Measurements from ENCODE around the gene SLC10A7. TPM values are rescaled to one million over a fixed set of nuclear protein-coding genes. Genes with fewer than 3 reads are reported as not detected.

The SLC10A7 gene
- total and polyA plus RNA-seq, 12 donors = 1.7 to 27.5 (median 13.0) TPM

DNA sequence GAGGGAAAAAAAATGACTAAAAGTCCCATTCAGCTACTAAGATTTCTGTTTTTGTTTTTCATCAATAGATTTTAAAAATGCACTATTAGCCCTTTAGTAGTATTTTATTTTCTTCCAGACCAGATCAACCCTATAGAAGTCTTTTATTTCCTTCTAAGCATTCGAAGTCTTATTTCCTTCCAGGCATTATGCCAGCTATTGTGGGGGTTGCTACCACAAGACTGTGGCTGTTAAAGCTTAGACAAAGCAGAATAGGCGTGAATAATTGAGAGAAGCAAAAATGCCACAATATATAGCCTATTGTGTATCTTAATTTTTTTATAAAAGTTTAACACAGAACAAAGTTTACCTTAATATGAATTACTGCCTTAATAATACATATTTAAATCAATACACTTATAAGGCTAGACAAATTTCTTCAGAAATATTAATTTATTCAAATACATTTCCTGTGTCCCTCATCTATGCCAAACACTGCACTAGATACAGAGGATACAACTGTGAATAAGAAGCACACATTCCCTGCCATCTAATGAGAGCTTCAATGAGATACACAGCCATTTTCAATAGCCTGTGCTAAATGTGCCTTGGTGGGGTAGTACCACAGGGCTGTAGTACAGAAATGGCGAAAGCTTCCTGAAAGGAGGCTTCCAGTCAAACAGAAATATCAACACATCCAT lies 33.1 kb downstream of the SLC10A7 start:
- no peak overlapping the region for H3K4me3 ChIP-seq

DNA sequence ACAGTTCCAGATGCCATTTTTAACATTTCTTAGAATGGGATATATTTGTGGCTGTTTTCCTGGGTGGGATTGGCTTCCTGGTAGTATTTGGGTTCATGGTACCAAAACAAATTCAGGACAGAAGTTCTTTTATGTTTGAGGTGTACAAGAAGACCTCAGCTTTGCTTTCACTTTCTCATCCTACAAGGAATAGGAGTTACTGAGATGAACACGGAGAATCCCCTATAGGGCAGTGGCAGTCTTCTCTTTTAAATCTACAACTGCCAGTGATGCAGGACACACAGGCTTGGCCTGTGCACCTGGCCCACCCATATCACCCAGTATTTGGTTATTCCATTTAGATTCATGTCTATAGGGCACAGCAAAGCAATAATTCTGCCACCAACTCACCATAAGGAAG lies 35.2 kb downstream of the SLC10A7 start:
- TF ChIP-seq, protein P1, sequence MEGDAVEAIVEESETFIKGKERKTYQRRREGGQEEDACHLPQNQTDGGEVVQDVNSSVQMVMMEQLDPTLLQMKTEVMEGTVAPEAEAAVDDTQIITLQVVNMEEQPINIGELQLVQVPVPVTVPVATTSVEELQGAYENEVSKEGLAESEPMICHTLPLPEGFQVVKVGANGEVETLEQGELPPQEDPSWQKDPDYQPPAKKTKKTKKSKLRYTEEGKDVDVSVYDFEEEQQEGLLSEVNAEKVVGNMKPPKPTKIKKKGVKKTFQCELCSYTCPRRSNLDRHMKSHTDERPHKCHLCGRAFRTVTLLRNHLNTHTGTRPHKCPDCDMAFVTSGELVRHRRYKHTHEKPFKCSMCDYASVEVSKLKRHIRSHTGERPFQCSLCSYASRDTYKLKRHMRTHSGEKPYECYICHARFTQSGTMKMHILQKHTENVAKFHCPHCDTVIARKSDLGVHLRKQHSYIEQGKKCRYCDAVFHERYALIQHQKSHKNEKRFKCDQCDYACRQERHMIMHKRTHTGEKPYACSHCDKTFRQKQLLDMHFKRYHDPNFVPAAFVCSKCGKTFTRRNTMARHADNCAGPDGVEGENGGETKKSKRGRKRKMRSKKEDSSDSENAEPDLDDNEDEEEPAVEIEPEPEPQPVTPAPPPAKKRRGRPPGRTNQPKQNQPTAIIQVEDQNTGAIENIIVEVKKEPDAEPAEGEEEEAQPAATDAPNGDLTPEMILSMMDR (IDR thresholded peaks at IDR 0.05) = no peak
- TF ChIP-seq POLR2A (IDR thresholded peaks at IDR 0.05) = no peak
- intact Hi-C loops (cut with DNase I) = no loop called here
- H3K27ac ChIP-seq = no peak overlapping the region
- no peaks in the 10 kb centered on the region for H3K36me3 ChIP-seq (replicated peaks in 1 of 2)
- H3K27me3 ChIP-seq = no peaks in the 10 kb centered on the region
- H3K9me3 ChIP-seq (replicated peaks in 1 of 3) = peaks cover 0 to 17% (median 14%) of the 10 kb centered on the region in 3 donors
- no peaks in the 10 kb centered on the region for H3K4me1 ChIP-seq (replicated peaks in 1 of 2)
- no peak for DNase-seq
- 92 to 100% (median 99%) methylated on average over 1 of the region's 1 CpG for WGBS, 4 donors
- no peak overlapping the region for H3K4me3 ChIP-seq

More for the DNA sequence above, 33.1 kb downstream of the SLC10A7 start:
- Histone ChIP-seq H3K36me3 (replicated peaks in 1 of 2) (no peaks in the 10 kb centered on the region), H3K27ac (no peak overlapping the region), H3K9me3 (replicated peaks in 1 of 3) (peaks cover 0 to 2% (median under 1%) of the 10 kb centered on the region in 3 donors), H3K4me1 (replicated peaks in 1 of 2) (no peaks in the 10 kb centered on the region), H3K27me3 (no peaks in the 10 kb centered on the region)
- intact Hi-C loops (cut with DNase I) = no loop called here
- TF ChIP-seq, protein P1 (IDR thresholded peaks at IDR 0.05) = no peak
- no peak for TF ChIP-seq POLR2A (IDR thresholded peaks at IDR 0.05)
- 74 to 80% (median 75%) methylated on average over 3 of the region's 3 CpGs for WGBS, 4 donors
- DNase-seq = no peak

DNA sequence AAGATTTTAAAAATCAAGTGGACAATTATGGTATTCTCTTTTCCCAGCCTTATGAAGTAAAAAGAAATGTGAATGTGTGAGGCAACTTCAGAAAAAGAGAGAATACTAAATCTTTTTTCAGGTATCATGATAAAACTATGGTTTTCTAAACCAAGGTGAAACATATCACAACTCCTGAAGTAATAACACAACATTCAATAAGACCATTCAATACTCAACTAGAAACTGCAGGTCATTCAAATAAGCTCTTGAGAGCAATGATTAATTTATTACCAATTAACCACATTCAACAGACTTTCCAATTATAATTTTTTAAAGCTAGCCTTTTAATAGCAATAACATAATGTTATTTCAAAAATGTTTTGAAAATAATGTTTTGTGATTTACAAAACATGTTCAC lies 35.8 kb downstream of the SLC10A7 start:
- Histone ChIP-seq H3K27ac (no peak overlapping the region), H3K27me3 (no peaks in the 10 kb centered on the region), H3K4me1 (replicated peaks in 1 of 2) (no peaks in the 10 kb centered on the region), H3K36me3 (replicated peaks in 1 of 2) (no peaks in the 10 kb centered on the region), H3K4me3 (no peak overlapping the region), H3K9me3 (replicated peaks in 1 of 3) (peaks cover 0 to 17% (median 14%) of the 10 kb centered on the region in 3 donors)
- DNase-seq = no peak
- intact Hi-C loops (cut with DNase I) = no loop called here
- TF ChIP-seq, protein P1 (IDR thresholded peaks at IDR 0.05) = no peak
- TF ChIP-seq POLR2A (IDR thresholded peaks at IDR 0.05) = no peak

DNA sequence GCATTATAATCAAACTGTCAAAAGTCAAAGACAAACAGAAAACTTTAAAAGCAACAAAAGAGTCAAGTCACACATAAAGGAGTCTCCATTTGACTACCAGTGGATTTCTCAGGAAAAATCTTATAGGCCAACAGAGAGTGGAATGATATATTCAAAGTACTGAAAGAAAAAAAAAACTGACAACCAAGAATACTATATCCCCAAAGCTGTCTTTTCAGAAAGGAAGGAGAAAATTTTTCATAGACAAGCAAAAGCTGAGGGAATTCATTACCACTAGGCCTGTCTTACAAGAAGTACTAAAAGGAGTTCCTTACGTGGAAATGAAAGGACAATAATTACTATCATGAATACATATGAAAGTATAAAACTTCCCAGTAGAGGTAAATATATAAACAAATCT lies 39.0 kb downstream of the SLC10A7 start:
- Histone ChIP-seq H3K27ac (no peak overlapping the region), H3K27me3 (no peaks in the 10 kb centered on the region), H3K4me3 (no peak overlapping the region), H3K4me1 (replicated peaks in 1 of 2) (no peaks in the 10 kb centered on the region), H3K36me3 (replicated peaks in 1 of 2) (no peaks in the 10 kb centered on the region), H3K9me3 (replicated peaks in 1 of 3) (peaks cover 0 to 17% (median 14%) of the 10 kb centered on the region in 3 donors)
- TF ChIP-seq, protein P1 (IDR thresholded peaks at IDR 0.05) = no peak
- no peak for TF ChIP-seq POLR2A (IDR thresholded peaks at IDR 0.05)
- DNase-seq = no peak
- intact Hi-C loops (cut with DNase I) = no loop called here
- 98 to 100% (median 99%) methylated on average over 1 of the region's 1 CpG for WGBS, 4 donors

All from adrenal gland (tissue), 12 donors.